Measurements from ENCODE around the gene ZNF138.

ZNF138 gene

DNA sequence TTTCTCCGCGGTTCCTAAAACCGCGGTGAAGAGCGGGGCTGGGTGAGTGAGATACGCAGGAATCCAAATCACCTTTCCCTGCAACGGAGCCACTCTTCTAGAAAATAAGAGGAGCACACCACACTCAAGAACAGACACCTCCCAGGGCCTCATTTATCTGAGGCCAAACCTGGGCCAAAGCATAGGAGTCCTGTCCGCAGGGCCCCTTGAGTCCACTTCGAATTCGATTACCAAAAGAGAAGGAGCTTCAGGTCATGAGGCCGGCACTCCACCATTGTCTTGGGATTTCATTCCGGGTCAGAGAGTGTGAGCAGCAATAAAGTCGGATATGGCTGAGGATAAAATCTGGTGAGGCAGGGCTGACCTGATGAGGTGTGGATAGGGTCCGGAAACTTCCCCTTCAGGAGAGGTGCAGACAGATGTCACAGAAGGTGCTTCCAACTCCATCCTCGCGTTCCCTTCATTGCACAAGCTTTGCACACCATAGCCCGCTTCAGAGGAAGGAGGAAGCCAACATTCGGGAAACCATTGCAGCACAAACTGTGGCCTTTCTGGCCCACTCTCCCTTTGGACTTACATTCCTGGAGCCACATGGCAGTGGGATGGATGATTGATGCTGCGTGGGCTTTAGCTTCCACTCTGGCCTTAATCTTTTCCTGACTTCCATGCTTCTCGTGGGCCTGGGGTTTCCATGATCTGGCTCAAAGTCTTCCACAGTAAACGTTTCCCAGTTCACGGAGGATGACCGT is 81.6 kb downstream of the ZNF138 start:
- H3K4me3 ChIP-seq (ENCODE audit: low read depth, low read length): no peak overlapping the region
- TF ChIP-seq, protein P1, sequence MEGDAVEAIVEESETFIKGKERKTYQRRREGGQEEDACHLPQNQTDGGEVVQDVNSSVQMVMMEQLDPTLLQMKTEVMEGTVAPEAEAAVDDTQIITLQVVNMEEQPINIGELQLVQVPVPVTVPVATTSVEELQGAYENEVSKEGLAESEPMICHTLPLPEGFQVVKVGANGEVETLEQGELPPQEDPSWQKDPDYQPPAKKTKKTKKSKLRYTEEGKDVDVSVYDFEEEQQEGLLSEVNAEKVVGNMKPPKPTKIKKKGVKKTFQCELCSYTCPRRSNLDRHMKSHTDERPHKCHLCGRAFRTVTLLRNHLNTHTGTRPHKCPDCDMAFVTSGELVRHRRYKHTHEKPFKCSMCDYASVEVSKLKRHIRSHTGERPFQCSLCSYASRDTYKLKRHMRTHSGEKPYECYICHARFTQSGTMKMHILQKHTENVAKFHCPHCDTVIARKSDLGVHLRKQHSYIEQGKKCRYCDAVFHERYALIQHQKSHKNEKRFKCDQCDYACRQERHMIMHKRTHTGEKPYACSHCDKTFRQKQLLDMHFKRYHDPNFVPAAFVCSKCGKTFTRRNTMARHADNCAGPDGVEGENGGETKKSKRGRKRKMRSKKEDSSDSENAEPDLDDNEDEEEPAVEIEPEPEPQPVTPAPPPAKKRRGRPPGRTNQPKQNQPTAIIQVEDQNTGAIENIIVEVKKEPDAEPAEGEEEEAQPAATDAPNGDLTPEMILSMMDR (IDR thresholded peaks at IDR 0.05; ENCODE audit: borderline replicate concordance, insufficient read depth, low read depth, low read length): no peak

DNA sequence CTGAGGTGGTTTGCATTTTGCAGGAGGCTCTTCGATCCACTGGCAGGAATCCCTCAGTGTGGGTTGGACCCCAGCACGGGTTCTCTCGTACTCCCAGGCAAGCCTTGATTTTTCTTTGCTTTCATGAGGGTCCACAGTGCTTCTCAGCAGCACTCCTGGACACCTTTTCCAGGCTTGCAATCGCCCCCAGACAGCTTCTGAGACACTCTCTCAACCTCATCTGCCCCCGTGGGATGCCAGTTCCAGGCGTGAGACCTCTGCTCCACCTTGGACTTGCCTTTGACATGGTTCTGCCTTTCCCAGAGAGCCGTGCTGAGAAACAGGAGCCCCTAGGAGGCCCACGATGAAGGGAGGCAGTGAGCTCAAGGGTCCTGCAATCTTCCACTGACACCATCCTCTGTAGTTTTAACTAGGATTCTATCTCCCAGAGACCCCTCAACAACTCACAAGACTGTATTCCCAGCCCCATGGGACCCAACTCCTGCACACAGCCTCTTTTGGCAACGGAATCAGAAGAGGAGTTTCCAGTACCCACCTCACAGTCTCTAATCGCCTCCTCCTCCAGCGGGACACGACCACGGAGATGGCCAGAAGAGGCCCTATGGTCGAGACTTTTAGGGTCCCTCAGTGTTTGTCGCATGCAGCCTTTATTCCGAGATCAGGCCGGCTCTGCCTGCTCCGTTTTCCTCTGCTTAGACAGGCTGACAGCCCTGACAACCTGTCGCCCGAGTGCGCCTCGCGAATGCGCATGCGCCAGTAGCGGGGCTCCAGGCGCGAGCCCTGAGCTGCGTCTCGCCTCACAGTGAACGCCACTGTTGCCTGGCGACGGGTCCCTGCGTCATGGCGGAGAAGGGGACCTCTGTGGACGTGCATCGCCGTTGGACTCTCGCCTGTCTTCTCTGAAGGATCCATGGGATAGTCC is 82.8 kb downstream of the ZNF138 start:
- H3K4me3 ChIP-seq (ENCODE audit: low read depth, low read length): no peak overlapping the region
- TF ChIP-seq, protein P1 (IDR thresholded peaks at IDR 0.05; ENCODE audit: borderline replicate concordance, insufficient read depth, low read depth, low read length): no peak

DNA sequence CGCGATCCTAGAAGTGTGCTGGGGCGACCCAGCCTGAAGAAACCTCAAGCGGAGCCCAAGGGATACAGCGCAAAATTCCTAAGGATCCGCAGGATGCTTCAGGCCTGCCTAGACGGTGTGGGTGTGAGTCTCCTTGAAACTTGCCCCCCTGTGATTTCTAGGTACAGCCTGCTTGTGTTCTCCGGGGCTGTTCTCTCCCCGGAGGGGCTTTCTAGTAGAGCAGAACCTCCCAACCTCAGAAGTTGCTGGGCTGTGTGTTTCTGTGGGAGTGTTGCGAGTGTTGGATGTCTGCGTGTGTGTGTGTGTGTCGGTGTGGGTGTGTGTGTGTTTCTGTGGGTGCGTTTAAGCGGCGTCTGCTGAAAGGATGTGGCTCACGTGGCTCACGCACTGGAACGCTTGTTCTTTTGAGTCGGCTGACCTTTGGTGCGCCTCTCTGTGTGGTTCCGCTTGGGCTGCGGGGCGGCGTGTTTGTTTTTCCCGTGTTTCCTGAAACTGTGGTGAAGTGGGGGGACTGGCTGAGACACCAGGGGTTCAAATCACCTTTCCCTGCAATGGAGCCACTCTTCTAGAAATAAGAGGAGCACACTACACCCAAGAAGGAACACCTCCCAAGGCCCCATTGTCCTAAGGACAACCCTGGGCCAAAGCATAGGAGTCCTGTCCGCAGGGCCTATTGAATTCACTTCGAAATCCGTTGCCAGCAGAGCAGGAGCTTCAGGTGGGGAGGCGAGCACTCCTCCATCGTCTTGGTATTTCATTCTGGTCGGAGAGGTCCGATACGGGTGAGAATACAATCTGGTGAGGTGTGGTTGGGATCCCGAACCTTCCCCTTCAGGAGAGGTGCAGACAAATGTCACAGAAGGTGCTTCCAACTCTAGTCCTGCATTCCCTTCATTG is 83.7 kb downstream of the ZNF138 start:
- TF ChIP-seq, protein P1 (IDR thresholded peaks at IDR 0.05; ENCODE audit: borderline replicate concordance, insufficient read depth, low read depth, low read length): no peak
- H3K4me3 ChIP-seq (ENCODE audit: low read depth, low read length): no peak overlapping the region

DNA sequence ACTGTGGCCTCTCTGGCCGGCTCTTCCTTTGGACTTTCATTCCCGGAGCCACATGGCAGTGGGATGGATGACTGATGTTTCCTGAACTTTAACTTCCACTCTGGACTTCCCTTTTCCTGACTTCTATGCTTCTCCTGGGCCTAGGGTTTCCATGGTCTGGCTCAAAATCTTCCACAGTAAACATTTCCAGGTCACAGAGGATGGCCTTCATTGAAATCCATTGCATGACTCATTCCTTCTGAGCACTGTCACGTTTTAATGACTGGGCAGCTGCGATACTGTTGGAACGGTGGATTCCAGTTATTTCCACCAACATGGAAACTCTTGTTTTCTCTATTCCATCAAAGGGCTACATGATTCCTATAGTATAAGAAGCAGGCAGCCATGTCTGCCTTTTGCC is 84.5 kb downstream of the ZNF138 start:
- TF ChIP-seq, protein P1 (IDR thresholded peaks at IDR 0.05; ENCODE audit: borderline replicate concordance, insufficient read depth, low read depth, low read length): no peak
- no peak overlapping the region for H3K4me3 ChIP-seq (ENCODE audit: low read depth, low read length)

DNA sequence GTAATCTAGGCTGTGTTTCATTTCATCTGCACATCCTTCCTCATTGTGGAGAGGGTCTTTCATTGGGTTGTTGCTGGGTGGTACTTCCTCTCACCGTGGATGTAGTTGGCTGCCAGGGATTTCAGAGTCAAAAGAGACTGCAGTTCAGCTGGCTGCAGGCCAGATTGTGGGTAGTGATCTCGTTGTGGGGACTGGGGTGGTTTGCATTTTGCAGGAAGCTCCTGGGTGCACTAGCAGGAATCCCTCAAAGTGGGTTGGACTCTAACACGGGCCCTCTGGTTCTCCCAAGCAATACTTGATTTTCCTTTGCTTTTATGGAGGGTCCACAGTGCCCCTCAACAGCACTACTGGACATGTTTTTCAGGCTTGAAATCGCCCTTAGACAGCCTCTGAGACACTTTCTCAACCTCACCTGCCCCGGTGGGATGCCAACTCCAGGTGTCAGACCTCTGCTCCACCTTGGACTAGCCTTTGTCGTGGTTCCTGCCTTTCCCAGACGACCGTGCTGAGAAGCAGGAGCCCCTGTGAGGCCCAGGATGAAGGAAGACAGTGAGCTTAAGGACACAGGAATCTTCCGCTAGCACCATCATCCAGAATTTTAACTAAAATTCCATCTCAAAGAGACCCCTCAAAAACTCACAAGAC is 85.0 kb downstream of the ZNF138 start:
- H3K4me3 ChIP-seq (ENCODE audit: low read depth, low read length): no peak overlapping the region
- TF ChIP-seq, protein P1 (IDR thresholded peaks at IDR 0.05; ENCODE audit: borderline replicate concordance, insufficient read depth, low read depth, low read length): no peak

DNA sequence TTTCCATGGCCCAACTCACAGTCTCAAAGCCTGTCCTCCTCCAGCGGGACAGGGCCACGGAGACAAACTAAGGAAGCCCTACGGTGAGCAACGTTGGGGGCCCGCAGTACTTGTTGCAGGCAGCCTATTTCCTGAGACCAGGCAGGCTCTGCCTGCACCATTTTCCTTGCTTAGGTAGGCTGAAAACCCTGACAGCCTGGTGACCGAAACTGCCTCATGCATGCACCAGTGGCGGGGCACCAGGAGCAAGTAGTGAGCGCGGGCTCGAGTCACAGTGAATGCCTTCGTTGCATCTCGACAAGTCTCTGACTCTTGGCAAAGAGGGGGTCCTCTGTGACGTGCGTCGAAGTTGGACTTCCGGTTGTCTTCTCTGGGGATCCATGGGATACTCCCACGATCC is 85.6 kb downstream of the ZNF138 start:
- no peak overlapping the region for H3K4me3 ChIP-seq (ENCODE audit: low read depth, low read length)
- TF ChIP-seq, protein P1 (IDR thresholded peaks at IDR 0.05; ENCODE audit: borderline replicate concordance, insufficient read depth, low read depth, low read length): no peak

All from GM12875 (cell line).